ENCODE results near the gene SPHK1. TPM values are rescaled to one million over a fixed set of nuclear protein-coding genes. Genes with fewer than 3 reads are reported as not detected.

SPHK1 gene
- total RNA-seq, 3 donors from 2014 or later = 9.6 to 28.5 (median 23.0) TPM

GRCh38 chr17:76432712-76433336 is 48.4 kb downstream of the SPHK1 start:
- no peaks in the 10 kb centered on the region for H3K9me3 ChIP-seq
- no peak for DNase-seq (ENCODE audit: low spot score in 2 of 2)
- H3K4me1 ChIP-seq = peaks cover 0 to under 1% of the 10 kb centered on the region in 2 donors
- H3K4me3 ChIP-seq = no peak overlapping the region
- H3K27me3 ChIP-seq = no peaks in the 10 kb centered on the region
- H3K27ac ChIP-seq = no peak overlapping the region
- no peaks in the 10 kb centered on the region for H3K36me3 ChIP-seq
- intact Hi-C loops (cut with DNase I; ENCODE audit: low total_unique reads) = no loop called here
- TF ChIP-seq POLR2A (IDR thresholded peaks at IDR 0.05) (no peak), CTCF (IDR thresholded peaks at IDR 0.05) (peak in 1 of 3 donors; percentile 22), POLR2AphosphoS5 (IDR thresholded peaks at IDR 0.05) (no peak)

- no peaks in the 10 kb centered on the region for H3K36me3 ChIP-seq
- intact Hi-C loops (cut with DNase I; ENCODE audit: low total_unique reads) = no loop called here
- no peak for DNase-seq (ENCODE audit: low spot score in 2 of 2)
- H3K9me3 ChIP-seq = no peaks in the 10 kb centered on the region
- TF ChIP-seq POLR2A (IDR thresholded peaks at IDR 0.05) = no peak
- TF ChIP-seq CTCF (IDR thresholded peaks at IDR 0.05) = no peak
- TF ChIP-seq POLR2AphosphoS5 (IDR thresholded peaks at IDR 0.05) = no peak
- H3K27ac ChIP-seq = no peak overlapping the region
- peaks cover 0 to 7% of the 10 kb centered on the region in 2 donors for H3K4me1 ChIP-seq
- H3K4me3 ChIP-seq = no peak overlapping the region
- no peaks in the 10 kb centered on the region for H3K27me3 ChIP-seq
Measured at GRCh38 chr17:76433693-76434092, 49.3 kb downstream of the SPHK1 start.

- Histone ChIP-seq H3K36me3 (no peaks in the 10 kb centered on the region), H3K4me1 (peaks cover 0 to 7% of the 10 kb centered on the region in 2 donors), H3K27ac (no peak overlapping the region), H3K9me3 (no peaks in the 10 kb centered on the region), H3K27me3 (no peaks in the 10 kb centered on the region), H3K4me3 (no peak overlapping the region)
- intact Hi-C loops (cut with DNase I; ENCODE audit: low total_unique reads) = no loop called here
- no peak for TF ChIP-seq CTCF (IDR thresholded peaks at IDR 0.05)
- DNase-seq (ENCODE audit: low spot score in 2 of 2) = peak in 1 of 2 donors; percentile 39
Measured at GRCh38 chr17:76434870-76435269, 50.5 kb downstream of the SPHK1 start.

GRCh38 chr17:76435751-76436150 is 51.3 kb downstream of the SPHK1 start:
- intact Hi-C loops (cut with DNase I; ENCODE audit: low total_unique reads) = no loop called here
- Histone ChIP-seq H3K4me1 (peaks cover 0 to 7% of the 10 kb centered on the region in 2 donors), H3K27ac (no peak overlapping the region), H3K27me3 (no peaks in the 10 kb centered on the region), H3K9me3 (no peaks in the 10 kb centered on the region), H3K4me3 (no peak overlapping the region), H3K36me3 (no peaks in the 10 kb centered on the region)
- no peak for DNase-seq (ENCODE audit: low spot score in 2 of 2)
- TF ChIP-seq CTCF (IDR thresholded peaks at IDR 0.05) (no peak), POLR2AphosphoS5 (IDR thresholded peaks at IDR 0.05) (no peak), POLR2A (IDR thresholded peaks at IDR 0.05) (no peak)

Other genes with a start within 250 kb of the SPHK1 start
- gene FOXJ1, start 243.4 kb upstream of the SPHK1 start, total RNA-seq = under 1 TPM in 1 of 3 donors, not detected in 2; 0.15 TPM
- gene RNF157, start 144.1 kb upstream of the SPHK1 start, total RNA-seq = 1 to 10 TPM; 3.1 to 7.8 (median 4.3) TPM
- 10 to 100 TPM; 11.1 to 15.1 (median 13.0) TPM for gene UBALD2, start 119.3 kb upstream of the SPHK1 start, total RNA-seq
- 1 to 10 TPM; 3.0 to 4.3 (median 3.8) TPM for gene QRICH2, start 76.3 kb upstream of the SPHK1 start, total RNA-seq
- gene PRPSAP1, start 30.7 kb upstream of the SPHK1 start, total RNA-seq = 100 to 1,000 TPM in 1 of 3 donors, 10 to 100 TPM in 2; 71.4 to 110 (median 78.3) TPM
- gene UBE2O, start 68.5 kb downstream of the SPHK1 start, total RNA-seq = 10 to 100 TPM; 17.4 to 22.5 (median 17.7) TPM
- not detected for gene AANAT, start 83.0 kb downstream of the SPHK1 start, total RNA-seq
- gene RHBDF2, start 116.8 kb downstream of the SPHK1 start, total RNA-seq = 10 to 100 TPM; 13.4 to 35.5 (median 26.8) TPM
- gene CYGB, start 153.1 kb downstream of the SPHK1 start, total RNA-seq = 10 to 100 TPM in 2 of 3 donors, 1 to 10 TPM in 1; 5.9 to 37.4 (median 27.2) TPM
- gene PRCD, start 155.4 kb downstream of the SPHK1 start, total RNA-seq = 1 to 10 TPM; 1.5 to 7.2 (median 4.9) TPM
- gene ST6GALNAC2, start 201.3 kb downstream of the SPHK1 start, total RNA-seq = 10 to 100 TPM; 10.5 to 39.8 (median 12.0) TPM

All from breast epithelium (tissue), 4 donors.